Omental fat pad (tissue), 4 donors: ENCODE data around the gene TMEM51. TPM values are rescaled to one million over a fixed set of nuclear protein-coding genes. Genes with fewer than 3 reads are reported as not detected.
"Not testable (repeated sequence)": the region's sequence is repeated elsewhere in the genome, so short reads cannot be mapped to it uniquely, and the experiment has no call there.

Experiments used
- ATAC-seq: fragments of 150-250 bp; one replicate; pipeline ENCODE4 v1.9.1; 2016; ENCODE audit warnings: mild to moderate bottlenecking, moderate library complexity; ENCODE audit not compliant: low FRiP score
- DNase-seq: peaks from one replicate; pipeline ENCODE4 v3.0.0-alpha.2; 2019; ENCODE audit warnings: low spot score
- total RNA-seq, 4 donors: library from RNA; depleted of rRNA; stranded (reverse); fragments of >200 nt; gene quantifications; one replicate each; pipeline ENCODE4 v1.1.0, GENCODE V29; 2016
- TF ChIP-seq, protein P1 (sequence below), 3 donors: fragments of 450-650 bp; IDR thresholded peaks; one replicate each; pipeline ENCODE4 v1.5.1; 2016 to 2017; ENCODE audit warnings: antibody characterized with exemption in 3 of 3, mild to moderate bottlenecking in 3 of 3, moderate library complexity in 2 of 3

The TMEM51 gene
- total RNA-seq, 4 donors from 2014 or later, result 3.3 to 8.6 (median 4.4) TPM

DNA sequence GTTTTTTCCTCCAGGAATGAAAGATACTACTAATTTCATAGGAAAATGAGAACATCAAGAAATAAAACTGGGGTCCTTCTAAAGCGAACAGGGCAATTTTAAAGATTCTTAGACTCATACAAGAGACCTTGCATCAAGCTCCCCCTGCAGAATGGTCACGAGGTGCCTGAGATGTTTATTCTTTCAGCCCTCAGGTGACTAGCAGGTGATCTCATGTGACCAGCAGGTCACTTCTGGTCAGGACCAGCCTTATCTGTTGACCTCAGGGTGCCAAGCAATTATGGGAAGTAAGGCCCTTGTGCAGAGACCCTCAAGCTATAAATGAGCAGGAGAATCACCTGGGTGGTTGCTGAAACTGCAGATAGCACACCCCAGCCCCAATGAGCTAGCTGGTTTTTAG is 20.6 kb upstream of the TMEM51 start:
- ATAC-seq (no peak), DNase-seq (no peak)
- TF ChIP-seq, protein P1, sequence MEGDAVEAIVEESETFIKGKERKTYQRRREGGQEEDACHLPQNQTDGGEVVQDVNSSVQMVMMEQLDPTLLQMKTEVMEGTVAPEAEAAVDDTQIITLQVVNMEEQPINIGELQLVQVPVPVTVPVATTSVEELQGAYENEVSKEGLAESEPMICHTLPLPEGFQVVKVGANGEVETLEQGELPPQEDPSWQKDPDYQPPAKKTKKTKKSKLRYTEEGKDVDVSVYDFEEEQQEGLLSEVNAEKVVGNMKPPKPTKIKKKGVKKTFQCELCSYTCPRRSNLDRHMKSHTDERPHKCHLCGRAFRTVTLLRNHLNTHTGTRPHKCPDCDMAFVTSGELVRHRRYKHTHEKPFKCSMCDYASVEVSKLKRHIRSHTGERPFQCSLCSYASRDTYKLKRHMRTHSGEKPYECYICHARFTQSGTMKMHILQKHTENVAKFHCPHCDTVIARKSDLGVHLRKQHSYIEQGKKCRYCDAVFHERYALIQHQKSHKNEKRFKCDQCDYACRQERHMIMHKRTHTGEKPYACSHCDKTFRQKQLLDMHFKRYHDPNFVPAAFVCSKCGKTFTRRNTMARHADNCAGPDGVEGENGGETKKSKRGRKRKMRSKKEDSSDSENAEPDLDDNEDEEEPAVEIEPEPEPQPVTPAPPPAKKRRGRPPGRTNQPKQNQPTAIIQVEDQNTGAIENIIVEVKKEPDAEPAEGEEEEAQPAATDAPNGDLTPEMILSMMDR (IDR thresholded peaks at IDR 0.05), result no peak

DNA sequence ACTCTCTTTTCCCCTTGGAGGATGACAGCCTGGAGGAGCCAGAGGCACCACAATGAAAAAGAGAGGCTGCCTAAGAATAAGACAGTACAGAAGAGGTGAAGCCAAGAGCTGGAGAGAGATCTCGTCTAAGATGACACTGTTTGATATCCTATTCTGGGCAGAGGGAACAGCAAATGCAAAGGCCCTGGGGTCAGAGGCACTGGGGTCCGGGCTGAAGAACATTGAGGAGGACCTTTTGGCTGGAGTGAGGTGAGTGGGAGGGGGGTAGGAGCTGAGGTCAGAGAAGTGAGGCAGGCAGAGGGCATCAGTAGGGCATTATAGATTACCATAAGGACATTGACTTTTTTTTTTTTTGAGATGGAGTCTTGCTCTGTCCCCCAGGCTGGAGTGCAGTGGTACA is 19.3 kb upstream of the TMEM51 start:
- DNase-seq, result no peak
- TF ChIP-seq, protein P1 (IDR thresholded peaks at IDR 0.05), result no peak
- ATAC-seq, result no peak

DNA sequence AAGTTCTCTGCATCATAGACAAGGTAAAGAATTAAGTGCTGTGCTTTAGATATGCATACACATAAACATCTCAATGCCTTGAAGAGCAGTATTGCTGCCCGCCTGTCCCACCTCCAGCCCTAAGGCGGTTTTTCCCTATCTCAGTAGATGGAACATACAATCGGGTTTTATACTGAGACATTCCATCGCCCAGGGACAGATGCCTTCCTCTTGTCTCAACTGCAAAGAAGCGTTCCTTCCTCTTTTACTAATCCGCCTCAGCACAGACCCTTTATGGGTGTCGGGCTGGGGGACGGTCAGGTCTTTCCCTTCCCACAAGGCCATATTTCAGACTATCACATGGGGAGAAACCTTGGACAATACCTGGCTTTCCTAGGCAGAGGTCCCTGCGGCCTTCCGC is 17.9 kb upstream of the TMEM51 start:
- not testable (repeated sequence) for ATAC-seq, DNase-seq

DNA sequence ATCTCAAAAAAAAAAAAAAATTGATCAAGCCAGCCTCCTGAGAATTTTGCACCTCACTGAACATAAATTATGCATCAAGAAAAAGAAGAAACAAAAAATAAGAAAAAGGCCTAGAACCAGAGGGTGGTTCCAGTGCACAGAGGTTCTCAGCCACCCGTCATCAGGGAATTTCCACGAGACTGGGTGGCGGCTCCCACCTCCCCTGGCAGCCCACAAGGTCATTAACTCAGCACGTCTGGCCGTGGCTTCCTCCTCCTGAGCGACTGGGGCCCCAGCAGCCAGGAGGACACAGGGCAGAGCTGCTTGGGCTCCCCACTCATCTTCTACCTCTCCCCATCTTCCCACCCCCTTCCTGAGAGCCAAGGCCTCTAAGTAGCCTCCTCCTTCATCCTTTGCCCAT is 15.7 kb upstream of the TMEM51 start:
- no peak for ATAC-seq
- TF ChIP-seq, protein P1 (IDR thresholded peaks at IDR 0.05), result no peak
- DNase-seq, result no peak

DNA sequence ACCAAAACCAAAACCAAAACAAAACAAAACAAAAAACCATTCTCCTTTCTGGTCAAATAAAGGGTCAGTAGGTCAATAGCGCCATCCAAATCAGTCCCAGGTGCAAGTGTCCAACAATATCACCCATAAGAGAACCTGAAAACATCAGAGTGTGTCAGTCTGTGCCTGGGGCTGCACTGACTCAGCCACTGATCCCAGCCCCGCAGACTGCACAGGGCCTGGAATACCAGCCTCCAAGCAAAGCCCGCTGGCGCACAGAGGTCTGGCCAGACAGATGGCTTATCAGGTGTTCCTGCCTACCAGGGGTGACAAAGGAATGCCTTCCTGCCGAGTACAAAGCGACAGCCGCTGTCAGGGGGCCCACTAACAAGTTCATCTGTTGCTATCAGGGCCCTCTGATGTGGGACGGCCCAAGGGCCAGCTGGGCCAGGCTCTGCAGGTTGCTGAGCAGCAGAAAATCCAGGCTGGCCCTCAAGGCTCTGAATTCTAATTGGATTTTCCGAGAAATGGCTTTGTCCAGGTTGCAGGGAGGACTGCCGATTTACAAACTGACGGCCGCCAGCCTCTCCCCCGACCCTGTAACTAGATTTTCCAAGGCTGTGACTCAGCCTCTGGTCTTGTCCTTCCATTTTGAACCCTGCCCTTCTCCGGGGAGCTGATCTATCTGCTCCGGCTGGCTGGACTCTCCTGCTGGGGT is 13.7 kb upstream of the TMEM51 start:
- DNase-seq (no peak), ATAC-seq (no peak)
- TF ChIP-seq, protein P1 (IDR thresholded peaks at IDR 0.05), result no peak

DNA sequence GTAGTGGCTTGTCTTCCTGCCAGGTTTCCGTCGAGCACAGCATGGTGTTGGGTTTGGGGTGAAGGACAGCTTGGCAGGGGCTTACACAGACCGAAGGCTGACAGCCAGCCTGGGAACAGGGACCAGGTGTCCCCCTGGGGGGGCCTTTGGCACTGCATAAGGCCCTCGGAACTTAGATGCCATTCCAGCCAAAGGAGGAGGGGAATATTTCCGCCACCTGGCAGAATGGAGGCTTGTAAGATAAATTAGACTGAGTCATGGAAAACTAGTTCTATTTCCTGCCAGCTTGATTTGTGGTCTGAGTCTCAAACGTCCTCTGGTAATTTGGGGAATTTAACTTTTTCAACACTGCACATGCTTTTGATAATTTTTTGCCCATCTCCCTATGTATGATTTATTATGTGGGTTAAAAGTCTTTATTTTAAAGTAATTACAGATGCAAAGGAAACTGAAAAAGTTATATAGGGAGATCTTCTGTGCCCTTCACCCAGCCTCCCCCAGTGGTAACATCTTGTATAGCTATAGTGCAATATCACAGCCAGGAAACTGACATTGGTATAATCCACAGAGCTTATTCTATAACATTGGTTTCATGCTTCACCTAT is 11.5 kb upstream of the TMEM51 start:
- ATAC-seq, result no peak
- TF ChIP-seq, protein P1 (IDR thresholded peaks at IDR 0.05), result no peak
- DNase-seq, result no peak

DNA sequence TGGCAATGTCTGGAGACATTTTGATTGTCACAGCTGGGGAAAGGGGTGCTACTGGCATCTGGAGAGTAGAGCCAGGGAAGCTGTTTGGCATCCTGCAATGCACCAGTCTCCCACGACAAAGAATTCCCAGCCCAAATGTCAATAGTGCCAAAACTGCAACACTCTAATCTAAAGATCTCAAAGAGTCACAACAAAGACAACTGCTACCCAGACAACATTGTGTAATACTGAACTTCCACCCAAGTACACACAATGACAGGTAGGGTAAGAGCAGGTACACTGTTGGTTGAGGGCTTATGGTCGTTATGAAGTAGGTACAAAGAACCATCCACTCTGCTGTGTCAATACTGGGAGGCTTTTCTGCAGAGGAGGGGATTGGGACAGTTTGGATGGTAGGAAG is 8.2 kb upstream of the TMEM51 start:
- TF ChIP-seq, protein P1 (IDR thresholded peaks at IDR 0.05), result no peak
- ATAC-seq (no peak), DNase-seq (no peak)
